Panc1 (cell line): Measurements from ENCODE around the gene MLEC. TPM values are rescaled to one million over a fixed set of nuclear protein-coding genes. Genes with fewer than 3 reads are reported as not detected.

Source experiments
- ATAC-seq: fragments of 200-7000 bp; cut with Tn5 transposase; 2 replicates; pipeline ENCODE4 v1.9.1; 2020; ENCODE audit warnings: mild to moderate bottlenecking, moderate library complexity
- BruUV-seq: library from RNA; stranded (reverse); fragments of 400-500 nt; replicated peaks from 2 replicates; lab custom pipeline; 2021; lab: Mats Ljungman, UMichigan
- CTCF ChIA-PET: fragments of 300-600 bp; sonication (Branson Sonifier 250); formaldehyde crosslinking; loops from one replicate; lab custom pipeline; 2022; ENCODE audit warnings: antibody characterized with exemption; lab: Charles Lee
- POLR2A ChIA-PET: fragments of 300-600 bp; sonication (Branson Sonifier 250); formaldehyde crosslinking; loops from one replicate; lab custom pipeline; 2022; ENCODE audit warnings: antibody characterized with exemption; lab: Charles Lee
- DNase-seq: peaks from one replicate; pipeline ENCODE4 v3.0.0-alpha.2; 2010; ENCODE audit warnings: low read depth, low spot score
- H3K27ac ChIP-seq: 2 replicates; pipeline ENCODE4 v1.5.1; 2011; ENCODE audit warnings: mild to moderate bottlenecking, low read length, inconsistent platforms
- H3K27me3 ChIP-seq: fragments of 200-500 bp; sonication (Bioruptor generic); 2 replicates; pipeline ENCODE4 v1.6.0; 2014; ENCODE audit warnings: low read length, inconsistent platforms; ENCODE audit not compliant: control insufficient read depth, insufficient read depth
- H3K36me3 ChIP-seq: fragments of 200-500 bp; sonication (Bioruptor generic); 2 replicates; pipeline ENCODE4 v1.5.1; 2014; ENCODE audit warnings: inconsistent platforms, mild to moderate bottlenecking, low read length, moderate library complexity; ENCODE audit not compliant: control insufficient read depth, insufficient read depth
- H3K4me1 ChIP-seq: 2 replicates; pipeline ENCODE4 v1.5.1; 2011; ENCODE audit warnings: inconsistent platforms, mild to moderate bottlenecking, low read length, moderate library complexity; ENCODE audit not compliant: control insufficient read depth, insufficient read depth
- H3K4me3 ChIP-seq, 2 experiments: 2 replicates each; pipeline ENCODE4 v1.5.1; 2011 to 2012; ENCODE audit warnings: low read depth in 2 of 2, low read length in 2 of 2, mild to moderate bottlenecking in 2 of 2, inconsistent platforms in 1 of 2, moderate library complexity in 1 of 2
- H3K9me3 ChIP-seq: fragments of 200-500 bp; sonication (Bioruptor generic); 2 replicates; pipeline ENCODE4 v1.5.1; 2014; ENCODE audit warnings: low read depth, mild to moderate bottlenecking, inconsistent platforms, low read length, moderate library complexity; ENCODE audit not compliant: control insufficient read depth, insufficient read depth
- CTCF ChIP-seq: fragments of 450-650 bp; IDR thresholded peaks from 2 replicates; pipeline ENCODE4 v1.5.1; 2017; ENCODE audit warnings: mild to moderate bottlenecking
- POLR2AphosphoS5 ChIP-seq: IDR thresholded peaks from 2 replicates; pipeline ENCODE4 v1.6.1; 2012; ENCODE audit warnings: mild to moderate bottlenecking, low read depth, low read length, moderate library complexity
- REST ChIP-seq, 2 experiments: IDR thresholded peaks; 2 replicates each; pipeline ENCODE4 v1.6.1; 2011 to 2012; ENCODE audit warnings: low read depth in 2 of 2, control low read depth in 1 of 2, low read length in 1 of 2, mild to moderate bottlenecking in 1 of 2, moderate library complexity in 1 of 2; ENCODE audit not compliant: insufficient read depth in 1 of 2
- SIN3A ChIP-seq: IDR thresholded peaks from 2 replicates; pipeline ENCODE4 v1.6.1; 2012; ENCODE audit warnings: low read depth, mild to moderate bottlenecking, low read length, moderate library complexity, borderline replicate concordance; ENCODE audit not compliant: insufficient read depth
- TCF7L2 ChIP-seq: IDR thresholded peaks from 2 replicates; pipeline ENCODE4 v1.6.1; 2011; ENCODE audit warnings: mild to moderate bottlenecking, low read depth, low read length, inconsistent platforms
- in situ Hi-C: cut with HindIII; loops from 2 replicates; pipeline ENCODE4 v1.10.0; 2016; ENCODE audit warnings: low sequenced_read_pairs, low pct_unique_long_range_greater_than_20kb
- intact Hi-C: fragments of 100-400 bp; cut with micrococcal nuclease; formaldehyde crosslinking; loops from one replicate; pipeline ENCODE4 v1.10.0; 2022; ENCODE audit not compliant: unreplicated experiment
- total RNA-seq: library from RNA; stranded (reverse); gene quantifications from one replicate; pipeline ENCODE4 v1.2.1, GENCODE V29; 2021; ENCODE audit not compliant: unreplicated experiment

The MLEC gene
- total RNA-seq, 1 experiment from 2014 or later = 171 TPM

- no TSS peak for BruUV-seq
- no peaks in the 10 kb centered on the region for H3K27me3 ChIP-seq
- in situ Hi-C loops (no loop called here), intact Hi-C loops (no loop called here)
- H3K9me3 ChIP-seq = no peaks in the 10 kb centered on the region
- no peak overlapping the region for H3K27ac ChIP-seq
- DNase-seq = no peak
- no peak overlapping the region for H3K4me3 ChIP-seq
- H3K36me3 ChIP-seq = peaks cover 2% of the 10 kb centered on the region
- H3K4me1 ChIP-seq = no peaks in the 10 kb centered on the region
- POLR2A ChIA-PET = no interaction called here
- ATAC-seq = no peak; the same call in 1 of the 2 replicates
- CTCF ChIA-PET = no interaction called here
- no peak for TF ChIP-seq CTCF
- no peak for TF ChIP-seq TCF7L2
- TF ChIP-seq POLR2AphosphoS5 = no peak
- TF ChIP-seq REST (IDR thresholded peaks at IDR 0.05; ENCODE audit: insufficient read depth in 1 of 2, low read depth in 2 of 2, low read length in 1 of 2) = no peak
These were observed 16.5 kb downstream of the MLEC start for GRCh38 chr12:120703311-120703942.

- Histone ChIP-seq H3K36me3 (peaks cover under 1% of the 10 kb centered on the region; the same call in 1 of the 2 replicates), H3K9me3 (no peaks in the 10 kb centered on the region), H3K4me1 (peaks cover 5% of the 10 kb centered on the region; the same call in 1 of the 2 replicates), H3K27ac (no peak overlapping the region), H3K4me3 (no peak overlapping the region), H3K27me3 (no peaks in the 10 kb centered on the region)
- TF ChIP-seq POLR2AphosphoS5 (no peak), SIN3A (no peak), TCF7L2 (no peak), REST (IDR thresholded peaks at IDR 0.05; ENCODE audit: insufficient read depth in 1 of 2, low read depth in 2 of 2, low read length in 1 of 2) (no peak), CTCF (no peak)
- ATAC-seq = no peak
- in situ Hi-C loops (no loop called here), intact Hi-C loops (no loop called here)
- CTCF ChIA-PET = interaction anchor here (0.6 kb wide), 1 partner anchor 59 kb away, joined by 4 read pairs; no protein-coding TSS in a partner anchor
- POLR2A ChIA-PET = no interaction called here
- DNase-seq = no peak
- no TSS peak for BruUV-seq
These were observed 18.7 kb downstream of the MLEC start for GRCh38 chr12:120705618-120706017.
